Hematopoietic multipotent progenitor cell treated with erythropoietin and hydrocortisone succinate and interleukin-3 and kit ligand, for 8 days (in vitro differentiated cells): ENCODE data around the gene AP3D1.

Experiments
- DNase-seq: peaks from one replicate; pipeline ENCODE4 v3.0.0-alpha.2; 2015

Gene AP3D1

GRCh38 chr19:2058570-2059421 lies 92.6 kb downstream of the AP3D1 start:
- no peak for DNase-seq

- DNase-seq, result no peak
These were observed 93.6 kb downstream of the AP3D1 start for GRCh38 chr19:2057484-2058469.

- no peak for DNase-seq
These were observed 94.6 kb downstream of the AP3D1 start for GRCh38 chr19:2056837-2057192.

- DNase-seq, result peak; percentile 70
These were observed 95.2 kb downstream of the AP3D1 start for GRCh38 chr19:2055931-2056836.

GRCh38 chr19:2054763-2055162 lies 96.6 kb downstream of the AP3D1 start:
- DNase-seq, result no peak

GRCh38 chr19:2053601-2054389 lies 97.6 kb downstream of the AP3D1 start:
- no peak for DNase-seq

- DNase-seq, result peak; percentile 38
These were observed 99.3 kb downstream of the AP3D1 start for GRCh38 chr19:2051773-2052704.

- peak; percentile 83 for DNase-seq
These were observed 100.2 kb downstream of the AP3D1 start, which contains the start of gene MKNK2 for GRCh38 chr19:2050991-2051772. Gene MKNK2 (minus strand): TSS chr19:2051244. CDS start chr19:2050851, 393 bp downstream.
